Dedifferentiated amniotic fluid mesenchymal stem cell (primary cell): ENCODE results near the gene CGNL1.

Experiments
- DNase-seq: peaks from one replicate; pipeline ENCODE4 v3.0.0-alpha.2; 2016; ENCODE audit errors: extremely low spot score

Gene CGNL1

DNA sequence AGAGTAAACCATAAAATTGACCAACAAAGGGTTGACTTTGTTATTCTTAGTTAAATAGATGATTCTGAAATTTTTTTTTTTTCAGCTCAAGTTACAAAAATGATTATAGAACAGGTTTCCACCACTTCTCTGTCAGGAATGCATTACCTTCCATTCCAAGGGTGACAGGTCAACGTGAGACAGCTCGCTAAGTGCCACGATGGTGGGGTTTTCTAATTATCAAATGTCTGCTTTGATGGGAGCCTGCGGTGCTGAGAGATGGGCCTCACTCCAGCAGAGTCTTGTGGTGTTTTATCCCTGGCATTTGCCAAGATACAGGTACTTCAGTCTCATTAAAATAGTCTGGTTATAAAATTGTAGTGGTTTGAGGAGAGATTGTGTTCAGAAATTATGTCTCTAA is 80.3 kb downstream of the CGNL1 start:
- DNase-seq, result no peak

DNA sequence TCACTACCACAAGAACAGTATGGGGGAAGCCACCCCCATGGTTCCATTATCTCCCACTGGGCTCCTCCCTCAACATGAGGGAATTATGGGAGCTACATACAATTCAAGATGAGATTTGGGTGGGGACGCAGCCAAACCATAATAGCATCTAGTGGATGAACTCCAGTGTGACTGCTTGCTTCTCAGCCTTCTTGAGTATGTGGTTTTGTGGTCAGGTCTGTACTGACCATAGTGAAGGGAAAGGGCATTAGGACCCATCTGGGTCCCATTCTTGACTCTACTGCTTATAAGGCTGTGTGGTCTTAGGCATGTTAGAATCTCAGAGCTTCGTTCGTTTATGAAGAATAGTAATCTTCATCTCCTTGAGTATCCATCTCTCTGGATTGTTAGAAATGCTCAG is 81.4 kb downstream of the CGNL1 start:
- DNase-seq, result no peak

DNA sequence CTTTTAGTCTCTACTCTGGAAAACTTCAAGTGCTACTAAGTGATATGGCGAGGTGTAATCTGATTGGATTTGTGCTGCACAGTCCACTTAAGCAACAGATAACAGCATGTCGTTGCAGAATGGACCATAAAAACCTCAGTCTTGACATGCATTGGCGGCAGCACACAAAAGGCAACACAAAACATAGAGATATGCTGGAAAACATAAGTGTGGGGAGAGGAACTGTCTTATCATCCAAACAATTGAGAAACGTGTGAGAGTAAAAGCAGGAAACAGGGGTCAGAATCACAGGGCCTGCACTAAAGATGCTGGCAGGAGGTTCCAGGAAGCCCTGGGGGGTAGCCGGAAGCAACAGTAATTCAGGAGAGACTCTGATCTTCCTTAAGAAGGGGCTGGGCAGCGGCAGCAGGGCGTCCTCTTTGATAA is 82.1 kb downstream of the CGNL1 start:
- no peak for DNase-seq

DNA sequence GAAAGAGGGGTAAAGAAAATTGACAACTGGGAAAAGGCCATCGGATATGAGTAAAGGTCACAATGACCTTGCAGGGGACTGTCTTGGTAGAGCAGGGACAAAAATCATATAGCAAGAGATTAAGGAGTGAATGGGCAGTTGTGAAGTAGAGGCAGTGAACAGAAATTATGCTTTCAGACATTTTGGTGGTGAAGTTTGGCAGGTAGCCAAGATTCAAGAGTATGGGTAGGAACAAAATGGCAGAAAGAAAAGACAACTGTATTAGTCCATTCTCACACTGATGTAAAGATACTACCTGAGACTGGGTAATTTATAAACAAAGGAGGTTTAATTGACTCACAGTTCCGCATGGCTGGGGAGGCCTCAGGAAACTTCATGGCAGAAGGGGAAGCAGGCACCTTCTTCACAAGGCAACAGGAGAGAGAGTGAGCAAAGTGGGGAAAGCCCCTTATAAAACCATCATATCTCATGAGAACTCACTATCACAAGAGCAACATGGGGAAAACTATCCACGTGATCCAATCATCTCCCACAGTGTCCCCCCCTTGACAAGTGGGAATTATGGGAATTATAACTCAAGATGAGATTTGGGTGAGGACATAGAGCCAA is 84.0 kb downstream of the CGNL1 start:
- DNase-seq, result no peak

DNA sequence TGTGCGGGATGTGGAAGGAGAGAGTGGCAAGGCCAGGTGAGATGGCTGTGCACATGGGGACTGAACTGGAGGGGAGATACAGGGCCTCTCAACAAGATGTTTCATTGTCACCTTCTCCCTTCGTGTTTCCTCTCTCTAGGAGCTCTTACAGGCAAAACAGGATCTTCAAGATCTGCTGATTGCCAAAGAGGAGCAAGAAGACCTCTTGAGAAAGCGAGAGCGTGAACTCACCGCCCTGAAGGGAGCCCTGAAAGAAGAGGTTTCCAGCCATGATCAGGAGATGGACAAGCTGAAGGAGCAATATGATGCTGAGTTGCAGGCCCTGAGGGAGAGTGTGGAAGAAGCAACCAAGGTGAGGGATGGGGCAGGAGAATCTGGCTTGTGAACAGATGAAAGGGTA is 85.2 kb downstream of the CGNL1 start:
- DNase-seq, result no peak

DNA sequence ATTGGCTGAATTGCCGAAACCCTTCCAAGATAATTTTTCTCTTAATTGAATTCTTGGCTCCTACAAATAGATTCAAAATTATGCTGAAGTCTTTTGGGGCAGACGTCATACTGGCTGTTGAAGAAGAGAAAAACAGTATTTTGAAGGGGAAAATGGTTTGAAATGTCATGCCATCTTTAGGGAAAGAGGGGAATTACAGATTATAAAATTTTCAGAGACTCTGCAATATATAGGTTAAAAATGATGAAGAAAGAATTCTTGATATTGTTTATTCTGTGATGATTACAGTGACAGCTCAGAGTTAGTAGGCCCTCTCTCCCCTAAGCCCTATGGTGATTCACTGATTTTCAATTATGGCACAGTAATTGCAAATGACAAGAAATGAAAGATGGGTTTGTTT is 86.1 kb downstream of the CGNL1 start:
- peak; percentile 27 for DNase-seq

DNA sequence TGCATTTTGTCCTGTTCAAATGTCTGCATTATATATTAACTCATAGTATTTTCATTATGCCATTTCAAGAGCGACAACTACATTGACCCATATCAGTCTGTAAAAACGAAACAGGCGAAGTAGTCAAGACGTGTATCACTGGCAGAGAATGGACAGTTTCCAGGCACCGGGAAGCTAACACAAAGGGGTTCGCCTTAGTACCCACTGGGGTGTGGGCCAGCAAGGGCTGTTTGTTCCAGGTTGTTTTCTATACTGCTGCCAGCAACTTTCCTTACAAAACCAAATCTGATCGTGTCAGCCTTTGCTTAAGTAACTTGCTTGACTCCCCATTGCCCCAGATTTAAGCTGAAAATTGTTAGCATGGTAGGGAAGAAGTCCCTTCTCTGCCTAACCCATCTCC is 87.1 kb downstream of the CGNL1 start:
- DNase-seq, result no peak

DNA sequence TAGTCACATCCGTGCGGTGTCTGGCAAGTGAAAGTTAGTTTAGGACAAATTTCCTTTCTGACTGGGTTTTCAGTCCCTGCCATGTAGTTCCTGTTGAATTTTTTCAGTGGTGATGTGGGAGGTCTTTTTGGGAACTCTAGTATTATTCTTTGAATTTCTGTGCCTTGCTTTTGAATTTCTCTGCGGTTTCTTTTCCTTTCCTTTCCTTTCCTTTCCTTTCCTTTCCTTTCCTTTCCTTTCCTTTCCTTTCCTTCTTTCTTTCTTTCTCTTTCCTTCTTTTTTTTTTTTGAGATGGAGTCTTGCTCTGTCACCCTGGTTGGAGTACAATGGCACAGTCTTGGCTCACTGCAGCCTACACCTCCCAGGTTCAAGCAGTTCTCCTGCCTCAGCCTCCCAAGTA is 88.2 kb downstream of the CGNL1 start:
- no peak for DNase-seq

DNA sequence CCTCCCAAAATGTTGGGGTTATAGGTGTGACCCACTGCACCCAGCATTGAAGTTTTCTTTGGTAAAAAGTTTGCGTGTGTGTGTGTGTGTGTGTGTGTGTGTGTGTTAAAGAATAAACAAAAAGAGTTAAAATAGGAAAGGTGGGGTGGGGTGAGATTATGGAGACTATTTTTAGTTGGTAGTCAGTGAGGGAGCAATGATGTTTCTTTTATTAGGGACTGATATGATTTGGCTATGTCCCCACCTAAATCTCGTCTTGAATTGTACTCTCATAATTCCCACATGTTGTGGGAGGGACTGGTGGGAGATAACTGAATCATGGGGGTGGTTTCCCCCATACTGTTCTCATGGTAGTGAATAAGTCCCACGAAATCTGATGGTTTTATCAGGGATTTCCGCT is 92.2 kb downstream of the CGNL1 start:
- no peak for DNase-seq

DNA sequence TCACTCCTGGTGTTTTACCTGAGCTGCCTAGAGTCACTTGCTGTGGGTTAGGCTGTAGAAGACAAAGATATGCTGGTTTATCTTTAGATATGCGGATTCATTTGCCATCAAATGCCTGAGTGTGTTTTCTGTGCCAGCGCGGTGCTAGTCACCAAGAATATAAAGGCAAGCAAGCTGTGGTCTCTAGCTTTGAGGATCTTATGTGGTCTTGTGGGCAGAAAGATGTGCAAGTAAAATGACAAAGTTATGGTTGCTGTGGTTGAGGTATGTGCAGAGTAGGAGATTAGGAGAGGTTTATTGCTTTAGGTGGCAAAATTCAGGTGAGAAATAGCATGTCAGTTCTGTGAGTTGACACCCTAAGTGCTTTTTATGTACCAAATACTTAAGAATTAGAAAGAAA is 94.2 kb downstream of the CGNL1 start:
- DNase-seq, result no peak

DNA sequence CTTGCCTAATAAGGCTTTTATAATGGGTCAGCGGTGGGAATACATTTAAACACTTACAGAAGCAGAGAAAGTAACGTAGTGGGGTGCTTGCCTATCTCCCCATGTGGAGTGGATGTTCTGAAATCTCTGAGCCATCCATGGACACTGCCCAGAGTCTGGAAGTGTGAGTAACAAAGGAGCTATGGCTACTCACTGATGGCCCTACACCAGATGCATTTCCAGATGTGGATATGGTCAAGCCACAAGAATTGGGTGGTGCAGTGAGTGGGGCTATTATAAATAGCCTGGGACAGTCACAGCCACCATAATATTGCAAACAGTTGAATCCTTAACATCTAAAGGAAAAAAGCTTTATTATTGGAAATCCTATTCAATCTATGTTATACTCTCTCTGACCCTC is 96.6 kb downstream of the CGNL1 start:
- no peak for DNase-seq

DNA sequence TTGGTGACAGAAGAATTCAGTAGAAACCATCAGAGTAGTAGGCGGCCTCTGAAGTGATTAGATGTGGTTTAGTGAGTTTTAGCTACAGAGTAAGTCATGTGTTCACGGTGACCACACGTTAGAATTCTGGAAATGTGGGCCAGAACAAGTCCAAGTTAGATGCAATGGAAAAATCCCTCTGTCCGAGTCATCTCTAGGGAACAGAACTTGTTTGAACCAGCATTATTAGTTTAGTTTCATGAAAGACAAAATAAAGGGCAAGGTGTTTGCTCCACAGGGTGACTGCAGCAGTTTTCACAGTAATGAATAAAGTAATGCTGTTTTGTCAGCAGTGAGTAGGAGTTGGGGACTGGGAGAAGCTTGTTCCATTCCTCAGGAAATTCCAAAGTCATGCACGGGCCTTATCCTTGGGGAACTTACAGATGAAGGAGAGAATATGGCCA is 100.2 kb downstream of the CGNL1 start:
- DNase-seq, result peak; percentile 26

DNA sequence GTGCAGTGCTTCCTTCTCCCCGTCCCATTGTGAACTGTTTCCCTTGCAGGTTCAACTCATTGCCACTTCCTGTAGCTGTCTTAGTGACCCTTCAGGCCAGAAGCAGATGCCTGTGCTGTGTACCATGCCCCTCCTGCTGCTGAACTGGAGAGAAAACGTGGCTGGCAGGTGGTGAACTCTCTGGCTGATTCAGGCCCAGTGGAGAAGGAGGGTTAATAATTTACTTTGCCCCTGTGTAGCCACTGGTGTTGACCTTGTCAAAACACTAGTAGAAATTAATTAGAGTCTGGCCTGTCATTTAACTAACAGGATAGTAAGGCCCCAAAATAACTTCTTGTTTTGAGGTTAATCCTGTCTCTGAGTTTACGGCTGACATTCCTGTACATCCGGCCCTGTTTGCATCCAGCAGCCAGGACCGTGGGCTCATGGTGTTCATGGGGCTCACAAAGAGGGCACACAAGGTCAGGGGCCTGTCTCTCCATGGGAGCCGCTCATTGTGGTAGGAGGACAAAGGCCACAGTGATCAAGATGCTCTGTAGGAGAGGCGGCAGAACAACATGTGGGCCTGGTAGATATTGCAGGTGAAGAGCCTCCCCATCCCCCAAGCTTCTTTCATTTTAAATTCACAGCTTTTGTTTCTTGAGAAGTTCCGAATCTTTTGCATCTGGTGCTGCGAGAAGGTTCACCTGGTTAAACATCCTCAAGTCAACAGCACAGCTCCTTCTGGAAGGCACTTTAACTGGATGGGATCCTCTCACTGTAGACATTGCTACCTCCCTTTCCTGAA is 101.6 kb downstream of the CGNL1 start:
- DNase-seq, result no peak

DNA sequence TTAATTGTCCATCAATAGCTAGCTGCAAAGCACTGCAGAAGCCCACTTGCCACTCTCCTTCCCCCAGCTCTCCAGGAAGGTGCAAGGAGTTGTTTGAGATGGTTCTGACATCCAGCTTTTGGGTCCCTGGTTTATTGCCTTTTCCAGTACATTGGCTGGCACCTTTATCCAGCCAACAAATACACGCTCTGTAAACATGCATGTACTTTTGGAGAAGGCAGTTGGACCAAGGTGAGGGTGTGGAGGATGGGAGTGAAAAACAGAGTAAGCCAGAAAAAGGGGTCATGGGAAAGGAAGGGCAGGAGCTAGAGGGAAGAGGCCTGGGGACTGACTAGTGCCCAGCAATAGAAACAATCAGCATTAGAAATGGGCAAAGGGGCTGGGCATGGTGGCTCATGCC is 102.7 kb downstream of the CGNL1 start:
- DNase-seq, result no peak

DNA sequence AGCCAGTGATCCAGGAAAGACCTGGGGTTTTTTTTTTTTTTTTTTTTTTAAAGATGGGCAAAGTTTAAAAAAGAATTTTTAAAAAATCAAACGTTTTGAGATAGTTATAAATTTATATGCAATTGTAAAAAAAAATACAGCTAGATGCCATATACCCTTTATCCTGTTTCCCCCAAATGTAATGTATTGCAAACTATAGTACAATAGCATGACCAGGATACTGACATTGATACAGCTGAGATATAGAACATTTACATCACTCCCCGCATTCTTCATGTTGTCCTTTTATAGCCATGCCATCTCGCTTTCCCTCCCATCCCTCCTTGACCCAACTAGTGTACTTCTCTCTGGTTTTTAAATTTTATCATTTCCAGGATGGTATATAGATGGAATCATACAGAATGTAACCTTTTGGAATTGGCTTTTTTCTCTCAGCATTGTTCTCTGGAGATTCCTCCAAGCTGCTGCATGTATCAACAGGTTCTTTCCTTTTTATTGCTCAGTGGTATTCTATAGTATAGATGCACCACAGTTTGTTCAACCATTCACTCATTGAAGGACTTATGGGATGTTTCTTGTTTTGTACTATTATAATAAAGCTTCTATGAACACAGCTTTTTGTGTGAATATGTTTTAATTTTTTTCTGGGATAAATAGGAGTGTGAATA is 104.9 kb downstream of the CGNL1 start:
- no peak for DNase-seq

DNA sequence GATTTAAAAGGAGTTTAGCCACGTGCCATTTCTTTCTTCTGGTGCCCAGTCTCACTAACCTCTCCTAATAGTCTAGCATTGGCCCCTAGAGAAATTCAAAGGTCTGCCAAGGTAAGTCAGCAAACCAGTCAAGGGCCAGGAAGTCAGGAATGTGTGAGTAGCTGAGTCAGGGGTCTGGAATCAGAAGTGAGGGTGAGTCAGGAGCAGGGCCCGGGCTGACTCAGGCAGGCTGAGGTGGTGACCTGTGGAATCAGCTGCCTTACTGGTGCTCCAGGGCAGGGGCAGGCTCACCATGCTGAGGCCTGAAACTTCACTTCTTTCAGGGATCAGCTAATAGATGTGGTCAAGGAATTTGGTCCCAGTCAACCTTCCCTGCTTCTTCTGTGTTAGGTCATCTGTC is 109.6 kb downstream of the CGNL1 start:
- DNase-seq, result no peak

DNA sequence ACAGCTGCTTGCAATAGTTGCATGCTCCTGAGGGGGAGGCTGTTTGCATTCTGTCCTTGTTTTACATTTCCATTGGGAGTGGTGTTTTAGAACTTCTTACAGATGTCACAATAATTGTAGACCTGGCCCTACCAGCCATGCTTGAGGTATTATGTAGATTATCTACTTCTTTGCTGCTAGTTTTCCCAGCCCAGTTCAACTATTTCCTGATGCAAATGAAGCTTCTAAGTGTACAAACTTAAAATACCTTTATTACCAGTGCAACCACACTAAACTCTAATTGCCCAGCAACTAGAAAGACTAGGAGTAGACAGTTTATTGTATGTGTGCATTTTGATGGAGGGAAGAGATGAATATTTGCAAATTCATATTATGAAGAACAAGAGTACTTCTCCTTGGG is 110.5 kb downstream of the CGNL1 start:
- no peak for DNase-seq

DNA sequence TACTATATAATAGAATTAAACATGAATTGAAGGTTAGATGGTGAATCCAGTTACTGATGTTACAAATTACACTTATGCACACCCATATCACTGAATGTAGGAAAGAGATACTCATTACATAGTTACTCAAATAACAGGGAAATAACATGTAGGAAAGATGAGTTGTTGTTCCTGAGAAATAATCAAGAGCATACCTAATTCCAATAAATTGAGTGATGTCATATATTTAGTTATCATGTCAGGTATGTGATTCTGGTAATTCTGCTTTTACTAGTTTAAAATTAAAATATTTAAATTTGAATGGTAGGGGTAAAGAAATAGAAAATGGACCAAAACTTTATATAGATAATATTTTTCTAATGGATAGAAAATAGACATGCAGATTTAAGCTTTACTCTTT is 112.8 kb downstream of the CGNL1 start:
- DNase-seq, result no peak

DNA sequence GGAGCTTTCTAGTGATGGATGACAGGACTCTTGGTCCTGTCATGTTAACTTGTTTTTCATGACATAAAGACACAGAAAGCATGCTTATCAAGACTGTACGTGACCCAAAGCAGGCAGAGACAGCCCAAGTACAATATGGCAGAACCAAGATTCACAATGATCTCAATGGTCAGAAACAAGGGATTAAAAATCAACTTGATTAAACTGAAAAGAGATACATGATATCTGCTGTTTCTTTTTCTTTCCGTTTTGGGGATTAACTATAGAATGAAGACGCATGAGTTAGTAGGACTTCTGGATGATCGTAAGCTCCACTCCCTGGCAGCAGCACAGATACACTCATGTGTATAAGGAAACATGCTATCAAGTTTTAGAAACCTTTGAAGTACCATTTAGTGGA is 117.0 kb downstream of the CGNL1 start:
- DNase-seq, result no peak

DNA sequence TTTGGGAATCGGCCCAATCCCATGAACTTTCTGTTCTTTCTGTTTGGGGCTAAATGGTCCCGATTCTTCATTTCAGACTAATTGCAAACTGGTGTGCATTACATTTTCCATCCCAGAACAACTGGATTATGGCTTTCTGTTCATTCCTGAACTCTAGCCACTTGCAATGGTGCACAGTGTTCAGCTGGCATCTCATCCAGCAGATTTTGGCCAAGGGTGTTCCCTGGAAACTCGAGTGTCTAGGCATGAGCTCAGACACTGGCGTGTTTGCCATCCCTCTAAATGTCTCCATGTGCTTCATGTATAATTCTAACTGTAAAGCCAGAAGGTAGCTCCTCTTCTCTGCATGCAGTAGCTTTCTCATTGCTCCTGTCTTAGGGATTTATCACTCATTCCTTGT is 118.3 kb downstream of the CGNL1 start:
- no peak for DNase-seq

DNA sequence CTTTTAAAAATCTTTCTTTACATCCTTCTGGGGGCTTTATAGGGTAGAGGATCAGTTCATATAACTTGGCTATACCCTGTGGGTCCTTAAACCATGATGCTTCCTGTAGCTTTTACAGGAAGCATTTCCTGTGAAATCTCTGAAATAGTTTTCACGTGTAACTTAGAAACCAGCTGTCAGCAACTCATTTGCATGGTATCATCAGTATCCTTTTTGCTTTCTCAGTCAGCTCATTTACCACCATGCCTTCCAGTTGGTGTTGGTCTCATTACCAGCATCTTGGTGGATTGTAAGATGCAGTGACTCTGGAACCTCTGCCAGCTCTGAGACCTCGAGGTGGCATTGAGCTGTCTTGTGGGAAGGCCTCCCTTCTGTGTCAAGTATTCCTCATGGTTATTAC is 118.7 kb downstream of the CGNL1 start:
- DNase-seq, result no peak

DNA sequence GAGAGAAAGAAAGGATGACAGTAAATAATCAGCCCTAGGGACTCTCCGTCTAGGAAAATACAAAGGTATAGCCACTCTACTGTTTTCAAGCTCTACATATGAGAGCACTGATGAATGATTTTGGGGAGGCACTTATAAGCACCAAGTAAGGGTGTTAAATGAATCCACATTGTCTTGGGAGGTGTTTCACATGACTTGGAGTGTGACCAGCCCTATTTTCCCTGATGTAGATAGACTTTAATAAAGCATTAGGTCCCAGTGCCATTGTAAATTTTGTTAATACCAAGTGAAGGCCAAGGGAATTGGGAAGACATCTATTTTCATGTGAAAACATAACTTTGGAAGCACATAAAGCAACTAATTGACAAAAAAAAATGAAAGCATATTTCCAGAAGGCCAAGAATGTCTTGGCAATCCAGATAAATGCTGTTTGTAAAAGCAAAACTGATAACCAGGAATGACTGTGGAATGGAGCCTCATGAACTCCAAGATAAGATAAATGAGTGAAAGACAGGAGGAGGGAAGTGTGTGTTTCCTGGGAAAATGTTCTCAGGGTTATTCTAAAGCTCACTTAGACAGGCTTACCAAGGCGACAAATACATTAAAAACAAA is 119.4 kb downstream of the CGNL1 start:
- DNase-seq, result no peak

DNA sequence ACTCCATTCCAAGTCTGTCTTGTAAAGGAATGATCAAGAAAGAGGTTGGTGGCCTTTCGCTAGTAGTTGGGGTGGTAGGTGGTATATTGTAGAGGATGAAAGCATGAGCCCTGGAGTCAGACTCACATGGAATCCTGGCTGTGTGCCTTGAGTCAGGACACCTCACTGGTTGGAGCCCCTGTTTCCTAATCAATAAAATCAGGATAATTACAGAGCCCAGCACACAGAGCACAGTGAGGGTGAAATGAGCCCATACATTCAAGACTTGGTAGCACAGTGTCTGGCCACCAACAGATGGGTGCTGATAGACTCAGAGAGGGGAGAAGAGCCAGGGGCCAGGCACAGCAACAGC is 120.3 kb downstream of the CGNL1 start:
- DNase-seq, result no peak
